ENCODE measurements around the gene ARV1.

GRCh38 chr1:231021540-231022031 lies 42.7 kb downstream of the ARV1 start:
- no peak for TF ChIP-seq CTCF (conservative IDR thresholded peaks at IDR 0.05 in 1 of 2, IDR thresholded peaks at IDR 0.05 in 1 of 2; ENCODE audit: extremely low read depth in 1 of 2, insufficient read depth in 1 of 2, low read depth in 1 of 2, low read length in 2 of 2)
- TF ChIP-seq EZH2 (IDR thresholded peaks at IDR 0.05; ENCODE audit: borderline replicate concordance, low read length) = no peak
